Measurements from ENCODE around the gene SDHC.

GRCh38 chr1:161390559-161390858, 76.3 kb downstream of the SDHC start:
- TF ChIP-seq CREB1 (CRISPR knock-in tag; IDR thresholded peaks at IDR 0.05; ENCODE audit: low read depth) (no peak), EZH2 (IDR thresholded peaks at IDR 0.05; ENCODE audit: low read depth, unreplicated experiment) (no peak)

Data from GM23338 (cell line).